ENCODE measurements around the gene MDGA2.

DNA sequence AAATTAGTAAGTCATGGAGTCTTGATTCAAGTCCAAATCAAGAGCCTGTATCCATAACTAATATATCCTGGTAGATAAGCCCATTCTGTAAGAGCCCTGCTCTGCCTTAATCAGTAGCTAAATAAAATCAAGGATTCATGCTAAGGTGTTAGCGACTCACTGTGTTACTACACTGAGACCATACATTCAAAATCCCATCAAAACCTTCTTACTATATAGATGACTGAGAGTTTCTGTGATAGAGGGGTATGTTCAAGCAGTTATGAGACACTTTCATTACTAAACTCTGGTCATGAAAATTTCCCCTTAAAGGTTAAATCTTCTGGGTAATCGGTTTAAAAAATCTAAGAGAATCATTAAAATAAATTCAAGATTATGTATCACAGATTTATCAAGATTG lies 78.5 kb downstream of the MDGA2 start:
- TF ChIP-seq, protein P1, sequence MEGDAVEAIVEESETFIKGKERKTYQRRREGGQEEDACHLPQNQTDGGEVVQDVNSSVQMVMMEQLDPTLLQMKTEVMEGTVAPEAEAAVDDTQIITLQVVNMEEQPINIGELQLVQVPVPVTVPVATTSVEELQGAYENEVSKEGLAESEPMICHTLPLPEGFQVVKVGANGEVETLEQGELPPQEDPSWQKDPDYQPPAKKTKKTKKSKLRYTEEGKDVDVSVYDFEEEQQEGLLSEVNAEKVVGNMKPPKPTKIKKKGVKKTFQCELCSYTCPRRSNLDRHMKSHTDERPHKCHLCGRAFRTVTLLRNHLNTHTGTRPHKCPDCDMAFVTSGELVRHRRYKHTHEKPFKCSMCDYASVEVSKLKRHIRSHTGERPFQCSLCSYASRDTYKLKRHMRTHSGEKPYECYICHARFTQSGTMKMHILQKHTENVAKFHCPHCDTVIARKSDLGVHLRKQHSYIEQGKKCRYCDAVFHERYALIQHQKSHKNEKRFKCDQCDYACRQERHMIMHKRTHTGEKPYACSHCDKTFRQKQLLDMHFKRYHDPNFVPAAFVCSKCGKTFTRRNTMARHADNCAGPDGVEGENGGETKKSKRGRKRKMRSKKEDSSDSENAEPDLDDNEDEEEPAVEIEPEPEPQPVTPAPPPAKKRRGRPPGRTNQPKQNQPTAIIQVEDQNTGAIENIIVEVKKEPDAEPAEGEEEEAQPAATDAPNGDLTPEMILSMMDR (IDR thresholded peaks at IDR 0.05) = no peak
- TF ChIP-seq POLR2AphosphoS5 (IDR thresholded peaks at IDR 0.05; ENCODE audit: low read depth, low read length) (no peak), TCF12 (IDR thresholded peaks at IDR 0.05) (no peak)
- TF ChIP-seq, protein P2, sequence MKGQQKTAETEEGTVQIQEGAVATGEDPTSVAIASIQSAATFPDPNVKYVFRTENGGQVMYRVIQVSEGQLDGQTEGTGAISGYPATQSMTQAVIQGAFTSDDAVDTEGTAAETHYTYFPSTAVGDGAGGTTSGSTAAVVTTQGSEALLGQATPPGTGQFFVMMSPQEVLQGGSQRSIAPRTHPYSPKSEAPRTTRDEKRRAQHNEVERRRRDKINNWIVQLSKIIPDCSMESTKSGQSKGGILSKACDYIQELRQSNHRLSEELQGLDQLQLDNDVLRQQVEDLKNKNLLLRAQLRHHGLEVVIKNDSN (IDR thresholded peaks at IDR 0.05; ENCODE audit: borderline replicate concordance, low read depth) = no peak
- TF ChIP-seq, protein P3, sequence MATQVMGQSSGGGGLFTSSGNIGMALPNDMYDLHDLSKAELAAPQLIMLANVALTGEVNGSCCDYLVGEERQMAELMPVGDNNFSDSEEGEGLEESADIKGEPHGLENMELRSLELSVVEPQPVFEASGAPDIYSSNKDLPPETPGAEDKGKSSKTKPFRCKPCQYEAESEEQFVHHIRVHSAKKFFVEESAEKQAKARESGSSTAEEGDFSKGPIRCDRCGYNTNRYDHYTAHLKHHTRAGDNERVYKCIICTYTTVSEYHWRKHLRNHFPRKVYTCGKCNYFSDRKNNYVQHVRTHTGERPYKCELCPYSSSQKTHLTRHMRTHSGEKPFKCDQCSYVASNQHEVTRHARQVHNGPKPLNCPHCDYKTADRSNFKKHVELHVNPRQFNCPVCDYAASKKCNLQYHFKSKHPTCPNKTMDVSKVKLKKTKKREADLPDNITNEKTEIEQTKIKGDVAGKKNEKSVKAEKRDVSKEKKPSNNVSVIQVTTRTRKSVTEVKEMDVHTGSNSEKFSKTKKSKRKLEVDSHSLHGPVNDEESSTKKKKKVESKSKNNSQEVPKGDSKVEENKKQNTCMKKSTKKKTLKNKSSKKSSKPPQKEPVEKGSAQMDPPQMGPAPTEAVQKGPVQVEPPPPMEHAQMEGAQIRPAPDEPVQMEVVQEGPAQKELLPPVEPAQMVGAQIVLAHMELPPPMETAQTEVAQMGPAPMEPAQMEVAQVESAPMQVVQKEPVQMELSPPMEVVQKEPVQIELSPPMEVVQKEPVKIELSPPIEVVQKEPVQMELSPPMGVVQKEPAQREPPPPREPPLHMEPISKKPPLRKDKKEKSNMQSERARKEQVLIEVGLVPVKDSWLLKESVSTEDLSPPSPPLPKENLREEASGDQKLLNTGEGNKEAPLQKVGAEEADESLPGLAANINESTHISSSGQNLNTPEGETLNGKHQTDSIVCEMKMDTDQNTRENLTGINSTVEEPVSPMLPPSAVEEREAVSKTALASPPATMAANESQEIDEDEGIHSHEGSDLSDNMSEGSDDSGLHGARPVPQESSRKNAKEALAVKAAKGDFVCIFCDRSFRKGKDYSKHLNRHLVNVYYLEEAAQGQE (IDR thresholded peaks at IDR 0.05; ENCODE audit: low read depth, low read length) = no peak

Data from SK-N-SH (cell line).